HG03432 (cell line): ENCODE measurements around the gene PRSS35.
"Not testable (repeated sequence)": the region's sequence is repeated elsewhere in the genome, so short reads cannot be mapped to it uniquely, and the experiment has no call there.

ENCODE experiments used
- ATAC-seq: cut with Tn5 transposase; IDR thresholded peaks from one replicate; pipeline ENCODE4 v1.9.1; 2021; ENCODE audit warnings: mild to moderate bottlenecking, moderate library complexity; ENCODE audit not compliant: unreplicated experiment

Gene PRSS35

DNA sequence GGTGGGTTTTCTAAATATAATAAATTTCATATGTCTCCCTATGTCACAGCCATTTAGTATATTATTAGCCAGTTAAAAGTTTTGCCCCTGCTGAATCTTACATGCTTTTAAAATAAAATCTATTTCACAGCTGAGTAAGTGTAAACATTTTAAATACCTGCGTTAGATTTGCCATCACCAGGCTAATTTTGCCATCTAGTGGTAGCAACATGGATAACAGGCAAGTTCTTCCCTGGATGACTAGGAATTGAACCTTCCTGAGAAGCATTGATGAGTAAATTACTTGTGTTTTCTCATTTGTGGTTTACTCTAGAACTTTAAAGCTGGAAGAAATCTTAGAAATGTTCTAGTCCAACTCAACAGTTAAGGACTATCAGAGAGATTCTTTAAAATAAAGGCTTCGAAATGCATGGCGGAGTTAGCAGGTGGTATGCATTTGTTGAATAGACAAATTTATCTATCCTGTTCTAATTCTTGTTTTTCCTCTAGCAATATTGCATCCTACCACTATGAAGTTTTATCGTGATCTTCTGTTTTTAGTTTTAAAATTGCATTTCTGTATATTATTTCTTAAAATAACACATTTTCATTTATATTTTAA lies 2.6 kb downstream of the PRSS35 start:
- ATAC-seq, result peak; percentile 57

DNA sequence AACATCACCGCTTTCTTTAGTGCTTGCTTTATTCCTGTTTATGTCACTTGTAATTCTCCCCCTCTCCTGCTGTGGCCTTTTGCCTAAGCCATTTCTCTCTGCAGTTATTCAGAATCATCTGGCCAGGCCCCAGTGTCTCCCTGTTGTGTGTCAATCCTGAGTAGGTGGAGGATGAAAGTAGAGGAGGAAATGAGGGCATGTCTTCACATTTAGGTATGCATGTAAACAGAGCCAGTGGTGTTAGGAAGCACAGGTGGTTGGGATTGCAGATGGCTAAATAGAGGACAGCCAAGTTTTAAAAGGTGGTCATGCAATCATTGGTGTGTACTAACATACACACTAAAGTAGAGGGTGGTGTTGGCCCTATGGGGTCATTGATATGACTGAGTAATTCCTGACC lies 5.2 kb downstream of the PRSS35 start:
- no peak for ATAC-seq

DNA sequence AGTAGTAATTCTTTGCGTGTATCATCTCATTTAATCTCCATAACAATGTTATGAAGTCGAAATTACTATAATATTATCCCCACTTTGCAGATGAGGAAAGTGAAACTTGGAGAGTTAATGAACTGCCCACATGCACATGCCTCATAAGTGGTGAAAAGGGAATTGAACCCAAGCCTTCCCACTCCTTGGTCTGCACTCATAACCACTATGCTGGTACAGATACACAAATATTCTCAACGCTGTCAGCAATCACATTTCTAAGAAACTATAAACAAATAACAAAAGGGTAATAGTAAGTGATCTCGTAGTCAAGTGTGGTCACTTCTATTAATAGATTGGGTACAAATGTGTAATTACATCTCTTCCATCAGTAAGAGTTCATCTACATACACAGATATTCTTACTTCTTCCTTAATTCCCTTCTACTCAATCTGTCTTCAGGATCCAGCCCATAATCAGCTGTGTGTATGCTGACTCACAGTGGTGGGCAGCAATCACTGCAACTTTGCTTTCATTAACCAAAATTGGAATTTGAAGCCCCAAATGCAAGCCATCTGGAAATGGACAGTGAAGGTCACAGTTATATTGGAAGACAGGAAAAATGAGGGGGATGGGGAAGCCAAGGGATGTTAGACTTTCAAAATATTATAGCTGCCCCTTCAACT lies 6.6 kb downstream of the PRSS35 start:
- no peak for ATAC-seq

DNA sequence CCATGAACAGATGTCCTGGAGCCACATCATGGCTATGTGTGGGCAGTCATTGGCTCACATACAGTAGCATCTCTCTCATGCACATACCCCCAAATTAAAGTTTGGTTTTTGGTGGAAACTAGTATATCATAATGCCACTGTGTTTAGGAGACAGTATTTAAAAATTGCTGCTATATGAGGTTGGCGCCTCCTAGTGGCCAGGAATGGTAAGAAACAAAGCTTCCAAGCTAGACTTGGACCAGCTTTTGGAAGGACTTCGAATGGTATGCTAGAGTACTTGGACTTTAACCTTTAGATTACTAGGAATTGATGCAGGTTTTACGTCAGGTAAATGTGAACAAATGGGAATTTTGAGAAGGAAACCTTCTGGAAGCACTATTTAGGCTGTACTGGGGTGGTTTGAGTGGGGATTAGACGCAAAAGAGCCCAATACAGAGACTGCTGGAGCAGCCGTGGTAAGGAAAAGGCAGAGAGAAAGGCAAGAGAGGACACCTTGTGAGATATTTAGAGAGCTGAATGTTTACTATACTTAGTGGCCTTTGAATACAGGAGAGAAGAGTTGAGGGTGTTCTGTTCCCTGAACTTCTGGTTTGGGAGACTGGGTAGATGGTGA lies 23.8 kb downstream of the PRSS35 start:
- peak; percentile 83 for ATAC-seq

DNA sequence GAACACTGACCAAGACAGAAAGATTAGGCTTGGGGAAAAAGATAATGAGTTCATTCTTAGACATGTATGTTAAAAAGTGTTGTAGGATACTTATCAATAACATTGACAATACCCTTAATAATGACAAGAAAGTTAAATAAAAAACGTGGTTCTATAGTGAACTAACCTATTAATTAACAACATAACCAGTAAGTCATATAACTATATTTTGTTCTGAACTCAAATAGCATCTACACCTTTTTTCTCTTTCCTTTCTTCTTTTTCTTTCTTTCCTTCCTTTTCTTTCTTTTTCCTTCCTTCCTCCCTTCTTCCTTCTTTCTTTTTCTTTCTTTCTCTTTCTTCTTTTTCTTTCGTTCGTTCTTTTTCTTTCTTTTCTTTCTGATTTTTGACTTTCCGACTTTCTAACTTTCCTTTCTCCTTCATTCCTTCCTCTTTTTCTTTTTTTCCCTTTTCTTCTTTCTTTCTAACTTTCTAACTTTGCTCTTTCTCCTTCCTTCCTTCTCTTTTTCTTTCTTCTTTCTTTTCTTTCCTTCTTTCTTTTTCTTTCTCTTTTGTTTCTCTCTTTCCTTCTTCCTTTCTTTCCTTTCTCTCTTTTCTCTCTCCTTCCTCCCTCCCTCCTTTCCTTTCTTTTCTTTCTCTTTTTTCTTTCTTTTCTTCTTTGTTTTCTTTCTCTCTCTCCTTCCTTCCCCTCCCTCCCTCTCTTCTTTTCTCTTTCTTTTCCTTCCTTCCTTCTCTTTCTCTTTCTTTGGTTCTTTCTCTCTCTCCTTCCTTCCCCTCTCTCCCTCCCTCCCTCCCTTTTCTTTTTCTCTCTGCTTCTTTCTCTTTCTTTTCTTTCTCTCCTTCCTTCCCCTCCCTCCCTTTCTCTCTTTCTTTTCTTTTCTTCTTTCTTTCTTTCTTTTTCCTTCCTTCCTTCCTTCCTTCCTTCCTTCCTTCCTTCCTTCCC lies 24.6 kb downstream of the PRSS35 start:
- no peak for ATAC-seq

DNA sequence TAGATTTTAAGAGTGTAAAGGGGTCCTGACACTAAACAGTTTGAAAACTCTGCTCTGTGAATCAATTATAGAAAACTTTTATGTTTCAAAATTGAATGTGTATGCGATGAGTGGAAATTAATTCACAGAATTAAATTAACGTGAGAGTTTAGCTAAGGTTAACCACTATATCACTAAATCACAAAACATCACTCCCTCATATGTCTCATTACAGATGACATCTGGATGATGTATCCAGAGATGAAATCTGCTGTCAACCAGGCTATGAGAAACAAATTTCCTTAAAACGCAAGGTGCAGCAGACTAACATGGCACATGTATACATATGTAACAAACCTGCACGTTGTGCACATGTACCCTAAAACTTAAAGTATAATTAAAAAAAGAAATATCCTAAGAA lies 27.3 kb downstream of the PRSS35 start:
- ATAC-seq, result no peak

DNA sequence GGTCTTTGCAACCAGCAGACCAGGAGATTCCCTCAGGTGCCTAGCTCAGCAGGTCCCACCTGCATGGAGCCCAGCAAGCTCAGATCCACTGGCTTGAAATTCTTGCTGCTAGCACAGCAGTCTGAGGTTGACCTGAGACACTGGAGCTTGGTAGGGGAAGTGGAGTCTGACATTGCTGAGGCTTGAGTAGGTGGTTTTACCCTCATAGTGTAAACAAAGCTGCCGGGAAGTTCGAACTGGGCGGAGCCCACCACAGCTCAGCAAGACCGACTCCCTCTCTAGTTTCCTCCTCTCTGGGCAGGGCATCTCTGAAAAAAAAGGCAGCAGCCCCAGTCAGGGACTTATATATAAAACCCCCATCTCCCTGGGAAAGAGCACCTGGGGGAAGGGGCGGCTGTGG lies 34.3 kb downstream of the PRSS35 start:
- ATAC-seq, result no peak

DNA sequence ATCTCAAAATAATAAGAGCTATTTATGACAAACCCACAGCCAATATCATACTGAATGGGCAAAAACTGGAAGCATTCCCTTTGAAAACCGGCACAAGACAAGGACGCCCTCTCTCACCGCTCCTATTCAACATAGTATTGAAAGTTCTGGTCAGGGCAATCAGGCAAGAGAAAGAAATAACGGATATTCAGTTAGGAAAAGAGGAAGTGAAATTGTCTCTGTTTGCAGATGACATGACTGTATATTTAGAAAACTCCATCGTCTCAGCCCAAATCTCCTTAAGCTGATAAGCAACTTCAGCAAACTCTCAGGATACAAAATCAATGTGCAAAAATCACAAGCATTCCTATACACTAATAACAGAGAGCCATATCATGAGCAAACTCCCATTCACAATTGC lies 38.1 kb downstream of the PRSS35 start:
- ATAC-seq, result not testable (repeated sequence)

DNA sequence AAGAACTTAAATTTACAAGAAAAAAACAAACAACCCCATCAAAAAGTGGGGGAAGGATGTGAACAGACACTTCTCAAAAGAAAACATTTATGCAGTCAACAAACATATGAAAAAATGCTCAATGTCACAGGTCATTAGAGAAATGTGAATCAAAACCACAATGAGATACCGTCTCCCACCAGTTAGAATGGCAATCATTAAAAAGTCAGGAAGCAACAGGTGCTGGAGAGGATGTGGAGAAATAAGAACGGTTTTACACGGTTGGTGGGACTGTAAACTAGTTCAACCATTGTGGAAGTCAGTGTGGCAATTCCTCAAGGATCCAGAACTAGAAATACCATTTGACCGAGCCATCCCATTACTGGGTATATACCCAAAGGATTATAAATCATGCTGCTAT lies 39.4 kb downstream of the PRSS35 start:
- not testable (repeated sequence) for ATAC-seq

DNA sequence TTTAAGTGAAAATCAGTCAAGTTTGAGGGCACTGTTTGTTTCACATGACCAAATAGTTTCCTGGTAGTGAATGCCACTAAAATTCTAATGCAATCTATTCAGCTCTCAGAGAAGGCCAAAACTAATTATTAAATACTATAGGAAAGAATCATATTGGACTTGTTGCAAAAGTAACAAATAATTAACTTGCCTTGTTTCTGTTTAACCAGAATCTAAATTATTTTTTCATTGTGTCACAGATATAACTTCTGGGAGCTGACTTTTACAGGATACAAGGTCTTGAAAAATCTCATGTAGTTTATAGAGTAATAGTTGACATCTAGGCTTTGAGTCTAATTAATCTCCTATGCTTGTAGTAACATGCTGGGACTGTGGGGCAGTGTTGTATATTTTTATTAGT lies 44.5 kb downstream of the PRSS35 start:
- ATAC-seq, result no peak

DNA sequence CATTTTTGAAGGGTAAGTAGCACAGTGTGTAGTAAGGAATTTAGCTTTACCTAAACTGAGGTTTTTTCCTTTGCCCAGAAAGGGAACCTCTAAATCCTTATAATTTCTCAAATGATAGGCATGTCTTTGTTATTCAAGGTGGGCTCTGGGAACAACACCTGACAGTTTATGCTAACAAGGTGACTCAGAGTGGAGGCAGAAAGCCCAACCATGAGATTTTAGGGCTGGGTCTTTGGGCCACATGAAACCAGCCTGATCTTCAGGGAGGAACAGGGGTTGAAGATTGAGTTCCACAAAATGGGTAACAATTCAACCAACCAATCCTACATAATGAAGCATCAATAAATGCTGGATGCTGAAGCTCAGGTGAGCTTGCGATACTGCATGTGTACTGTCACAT lies 46.6 kb downstream of the PRSS35 start:
- no peak for ATAC-seq

DNA sequence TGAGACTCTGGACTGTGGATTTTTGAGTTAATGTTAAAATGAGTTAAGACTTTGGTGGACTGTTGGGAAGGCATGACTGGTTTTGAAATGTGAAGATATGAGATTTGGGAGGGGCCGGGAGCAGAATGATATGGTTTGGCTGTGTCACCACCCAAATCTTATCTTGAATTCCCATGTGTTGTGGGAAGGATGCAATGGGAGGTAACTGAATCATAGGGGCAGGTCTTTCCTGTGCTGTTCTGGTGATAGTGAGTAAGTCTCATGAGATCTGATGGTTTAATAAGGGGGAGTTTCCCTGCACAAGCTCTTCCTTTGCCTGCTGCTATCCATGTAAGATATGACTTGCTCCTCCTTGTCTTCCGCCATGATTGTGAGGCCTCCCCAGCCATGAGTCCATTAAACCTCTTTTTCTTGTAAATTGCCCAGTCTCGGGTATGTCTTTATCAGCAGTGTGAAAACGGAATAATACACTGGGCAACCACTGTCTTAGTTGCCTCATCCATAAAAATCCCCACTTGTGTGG lies 59.4 kb downstream of the PRSS35 start:
- ATAC-seq, result not testable (repeated sequence)

DNA sequence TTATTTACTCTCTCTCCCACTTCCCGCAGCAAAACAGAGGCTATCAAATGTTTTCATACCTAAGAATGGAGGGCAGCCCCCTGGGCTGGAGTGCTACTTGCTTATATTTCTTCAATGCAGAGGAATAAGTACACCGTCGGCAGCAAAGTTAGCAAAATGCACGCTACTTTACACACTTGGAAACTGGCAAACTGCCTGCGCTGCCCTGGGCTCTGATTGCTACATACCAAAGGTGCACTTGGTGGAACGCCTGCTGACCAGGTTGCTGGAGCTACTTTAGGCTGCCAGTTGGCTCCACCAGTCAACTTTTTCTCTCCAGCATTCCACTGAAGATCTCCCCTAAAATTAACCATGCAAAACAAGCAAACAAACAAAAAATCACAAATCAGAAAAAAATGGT lies 62.4 kb downstream of the PRSS35 start:
- ATAC-seq, result no peak
